GM21529 (cell line): Measurements from ENCODE around the gene CCNQ.
A peak's percentile ranks its signal among the peaks of the same experiment; 100 is the strongest.

Experiments
- ATAC-seq: cut with Tn5 transposase; IDR thresholded peaks from one replicate; pipeline ENCODE4 v1.9.1; 2021; ENCODE audit not compliant: unreplicated experiment

CCNQ gene

DNA sequence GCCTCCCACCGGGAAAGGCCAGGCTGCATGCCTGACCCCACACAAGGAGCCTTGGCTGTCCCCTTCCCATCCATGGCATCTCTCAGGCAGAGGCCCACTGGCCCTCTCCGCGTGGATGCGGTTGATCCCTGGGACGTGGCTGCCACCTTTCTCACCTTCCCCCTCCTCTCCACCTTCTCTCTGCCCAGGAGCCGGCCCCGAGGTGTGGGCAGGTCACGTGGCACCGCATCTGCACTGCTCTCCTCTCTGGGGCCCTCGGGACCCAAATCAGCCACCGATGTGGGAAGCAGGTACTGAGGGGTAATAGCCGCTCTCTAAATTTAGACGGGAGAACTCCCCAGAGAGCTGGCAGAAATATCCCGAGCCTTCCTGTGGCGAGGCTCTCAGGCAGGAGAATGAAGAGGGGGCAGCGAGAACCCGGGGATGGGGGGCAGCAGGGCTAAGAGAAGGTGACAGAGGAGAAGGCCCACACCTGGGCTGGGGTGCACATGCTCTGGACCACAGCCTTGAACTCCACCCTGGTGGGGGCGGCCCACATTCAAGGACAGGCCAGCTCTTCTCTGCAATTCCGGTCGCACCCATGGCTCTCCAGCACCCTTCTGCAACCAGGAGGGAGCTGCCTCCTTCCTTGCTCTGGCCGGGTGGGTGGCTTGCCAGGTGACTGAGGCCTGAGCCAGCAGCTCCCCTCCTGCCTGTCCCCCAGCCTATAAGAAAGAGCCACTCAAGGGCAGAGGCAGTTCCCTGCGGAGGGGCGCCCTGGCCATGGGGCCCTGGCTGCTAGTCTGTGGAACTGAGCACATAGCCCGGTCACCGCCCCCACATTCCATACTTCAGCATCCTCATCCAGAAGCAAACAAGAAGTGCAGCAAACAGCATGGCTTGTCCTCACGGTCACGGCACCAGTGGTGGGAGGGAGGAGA is 38.4 kb upstream of the CCNQ start:
- ATAC-seq: no peak

DNA sequence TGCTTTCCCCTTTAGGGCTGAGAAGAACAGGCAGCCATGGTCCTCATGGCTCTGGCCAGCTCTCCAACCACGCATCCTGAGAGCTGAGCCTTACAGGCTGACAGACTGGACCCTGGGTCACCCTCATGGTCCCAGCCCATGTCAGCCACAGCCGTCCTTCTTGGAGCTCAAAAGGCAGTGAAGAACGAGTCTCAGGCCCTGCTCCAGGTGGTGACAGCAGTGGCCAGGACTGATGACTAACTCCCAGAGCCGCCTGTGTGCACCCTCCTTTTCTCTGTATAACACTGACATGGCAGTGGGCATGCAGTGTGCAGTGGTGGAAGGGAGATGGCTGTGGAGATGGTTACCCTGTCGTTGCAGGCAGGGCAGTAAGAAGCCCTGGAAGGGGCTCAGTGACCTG is 37.8 kb upstream of the CCNQ start:
- ATAC-seq: no peak

DNA sequence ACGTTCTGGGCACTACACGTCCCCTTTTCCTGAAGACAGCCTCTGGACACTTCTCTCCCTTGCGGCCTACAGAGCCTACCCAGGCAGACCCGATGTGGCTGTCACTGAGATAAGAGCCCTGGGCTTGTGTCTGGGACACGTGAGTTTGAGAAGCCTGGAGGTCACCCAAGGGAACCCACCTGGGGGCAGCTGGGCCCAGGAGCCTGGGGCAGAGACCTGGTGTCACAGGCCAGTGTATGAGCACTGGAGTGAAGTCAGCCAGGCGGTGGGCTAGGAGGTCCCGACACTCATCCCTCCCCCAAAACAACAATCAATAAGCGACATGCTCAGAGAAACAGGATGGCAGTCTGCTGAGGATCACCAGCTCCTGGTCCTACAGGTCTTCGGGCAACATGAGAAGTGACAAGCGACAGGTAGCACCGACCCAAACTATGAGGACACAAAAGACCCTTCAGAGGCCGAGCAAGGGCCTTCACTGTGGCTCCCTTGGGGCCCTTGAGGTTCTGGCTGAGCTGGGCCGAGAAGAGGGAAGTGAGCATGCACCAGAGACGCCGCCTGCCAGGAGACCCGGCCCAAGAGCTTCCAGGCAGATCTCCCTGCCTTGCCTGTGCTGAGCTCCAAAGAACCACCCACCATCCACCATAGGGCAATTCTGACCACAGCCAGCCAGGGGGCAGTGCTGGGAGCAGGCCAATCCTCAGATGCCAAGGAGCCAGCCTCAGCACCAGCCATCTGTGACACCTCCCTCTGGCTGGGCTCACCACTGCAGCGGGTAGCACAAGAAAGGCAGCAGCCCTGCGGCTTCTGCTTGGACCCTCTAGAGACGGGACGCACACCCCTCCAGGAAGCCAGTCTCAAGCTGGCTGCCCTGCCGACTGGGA is 37.1 kb upstream of the CCNQ start:
- peak; percentile 51 for ATAC-seq

DNA sequence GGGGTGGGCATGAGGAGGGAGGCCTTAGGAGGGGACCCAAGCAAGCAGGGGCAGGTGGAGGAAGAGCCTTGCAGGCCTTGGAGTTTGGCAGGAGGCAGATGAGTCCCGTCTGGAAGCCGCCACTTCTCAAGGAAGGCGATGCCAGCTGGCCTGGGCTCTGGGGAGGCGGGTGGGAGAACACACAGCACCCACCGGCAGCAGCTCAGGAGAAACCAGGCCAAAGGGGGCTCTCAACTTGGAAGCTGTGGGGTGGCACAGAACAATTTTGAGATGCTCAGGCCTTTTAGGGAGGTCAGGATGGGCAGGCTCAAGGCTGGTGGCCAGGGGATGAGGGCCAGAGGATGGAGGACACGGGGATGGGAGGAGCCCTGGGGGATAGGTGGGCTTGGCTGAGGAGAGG is 36.4 kb upstream of the CCNQ start:
- ATAC-seq: no peak

DNA sequence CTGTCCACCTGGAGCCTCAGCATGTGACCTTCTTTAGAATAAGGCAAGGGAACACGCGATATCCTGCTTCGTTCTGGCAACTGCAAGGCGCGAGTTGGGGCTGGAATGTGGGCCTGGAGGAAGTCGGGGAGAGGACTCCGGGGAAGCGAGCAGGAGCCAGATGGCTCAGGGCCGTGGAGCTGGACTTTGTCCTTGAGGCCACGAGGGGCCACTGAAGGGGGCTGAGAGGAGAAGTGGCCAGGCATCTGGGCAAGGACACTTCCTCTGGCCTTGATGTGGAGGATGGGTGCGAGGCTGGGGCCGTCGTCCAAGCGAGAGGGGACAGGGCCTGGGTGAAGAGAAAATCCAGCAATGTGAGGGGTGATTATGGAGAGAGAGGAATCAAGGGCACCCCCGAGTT is 35.9 kb upstream of the CCNQ start:
- ATAC-seq: no peak

DNA sequence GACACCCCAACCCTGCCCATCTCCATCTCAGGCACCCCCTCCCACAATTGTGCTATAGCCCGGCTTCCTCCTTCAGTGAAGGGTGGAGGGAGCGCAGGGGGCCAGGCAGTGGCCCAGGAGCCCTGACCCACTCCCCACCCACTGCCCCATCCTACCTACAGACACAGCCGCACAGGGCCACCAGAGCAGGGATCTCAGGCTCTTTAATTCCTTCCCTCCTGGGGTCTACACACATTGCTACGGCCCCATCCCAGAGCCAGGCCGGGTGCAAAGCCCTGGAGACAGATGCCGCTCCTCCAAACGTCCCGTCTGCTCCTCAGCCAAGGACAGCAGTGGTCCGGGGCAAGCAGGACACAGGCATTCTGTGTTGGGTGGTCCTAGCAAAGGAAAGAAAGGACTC is 35.3 kb upstream of the CCNQ start:
- ATAC-seq: no peak

DNA sequence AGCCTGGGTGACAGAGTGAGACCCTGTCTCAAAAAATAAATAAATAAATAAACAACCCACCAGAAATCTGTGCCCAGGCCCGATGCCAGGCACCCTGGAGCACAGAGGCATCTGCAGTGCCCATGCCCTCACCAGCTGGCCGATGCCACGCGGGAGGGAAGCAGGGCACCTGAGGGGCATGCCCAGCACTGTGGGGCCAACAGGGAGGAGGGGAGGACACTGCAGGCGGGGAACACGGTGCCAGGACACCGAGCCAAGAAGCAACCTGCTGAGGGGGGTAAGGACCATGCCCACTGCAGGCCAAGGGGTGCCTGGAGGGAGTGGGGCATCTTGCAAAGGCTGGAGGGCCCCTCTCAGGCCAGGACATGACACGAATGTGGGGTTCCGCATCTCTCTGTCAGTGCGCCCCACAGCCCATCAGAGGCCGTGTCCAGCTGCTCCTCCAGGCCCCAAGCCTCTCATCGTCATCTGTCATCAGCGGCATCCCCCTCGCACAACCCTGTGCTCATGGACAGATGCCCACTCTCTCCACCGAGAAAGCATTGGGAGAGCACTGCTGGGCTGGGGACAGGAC is 34.8 kb upstream of the CCNQ start:
- ATAC-seq: no peak

DNA sequence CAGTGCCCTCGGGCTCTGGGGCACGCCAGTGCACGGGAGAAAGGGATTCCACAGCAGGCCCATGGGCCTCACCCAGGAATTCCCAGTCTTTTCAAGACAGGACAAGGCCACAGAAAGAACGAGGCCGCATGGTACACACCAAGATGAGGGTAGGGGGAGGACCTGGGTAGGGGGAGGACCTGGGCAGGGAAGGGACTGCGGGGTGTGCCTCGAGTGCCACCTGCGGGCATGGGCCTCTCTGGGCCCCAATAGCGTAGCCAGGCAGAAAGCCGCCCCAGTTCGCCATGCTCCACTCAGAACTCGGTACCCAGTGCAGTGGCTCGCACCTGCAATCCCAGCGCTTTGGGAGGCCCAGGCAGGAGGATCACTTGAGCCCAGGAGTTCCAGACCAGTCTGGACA is 34.1 kb upstream of the CCNQ start:
- no peak for ATAC-seq

DNA sequence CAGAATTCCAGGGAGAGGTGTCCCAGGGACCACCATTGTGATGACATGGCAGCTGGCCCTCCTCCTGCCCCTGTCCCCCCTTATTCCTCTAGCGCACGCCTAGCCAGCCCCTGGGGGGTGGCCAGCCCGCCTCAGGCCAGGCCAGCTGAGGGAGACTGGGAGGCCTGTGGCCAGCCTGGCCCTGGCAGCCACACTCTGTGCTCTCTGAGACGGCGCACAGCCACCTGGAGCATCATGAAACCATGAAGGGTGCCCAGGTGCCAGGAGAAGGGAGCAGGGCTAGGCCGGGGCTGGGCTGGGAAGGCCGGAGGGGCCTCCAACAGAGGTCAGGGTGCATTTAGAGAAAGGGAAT is 33.6 kb upstream of the CCNQ start:
- ATAC-seq: no peak

DNA sequence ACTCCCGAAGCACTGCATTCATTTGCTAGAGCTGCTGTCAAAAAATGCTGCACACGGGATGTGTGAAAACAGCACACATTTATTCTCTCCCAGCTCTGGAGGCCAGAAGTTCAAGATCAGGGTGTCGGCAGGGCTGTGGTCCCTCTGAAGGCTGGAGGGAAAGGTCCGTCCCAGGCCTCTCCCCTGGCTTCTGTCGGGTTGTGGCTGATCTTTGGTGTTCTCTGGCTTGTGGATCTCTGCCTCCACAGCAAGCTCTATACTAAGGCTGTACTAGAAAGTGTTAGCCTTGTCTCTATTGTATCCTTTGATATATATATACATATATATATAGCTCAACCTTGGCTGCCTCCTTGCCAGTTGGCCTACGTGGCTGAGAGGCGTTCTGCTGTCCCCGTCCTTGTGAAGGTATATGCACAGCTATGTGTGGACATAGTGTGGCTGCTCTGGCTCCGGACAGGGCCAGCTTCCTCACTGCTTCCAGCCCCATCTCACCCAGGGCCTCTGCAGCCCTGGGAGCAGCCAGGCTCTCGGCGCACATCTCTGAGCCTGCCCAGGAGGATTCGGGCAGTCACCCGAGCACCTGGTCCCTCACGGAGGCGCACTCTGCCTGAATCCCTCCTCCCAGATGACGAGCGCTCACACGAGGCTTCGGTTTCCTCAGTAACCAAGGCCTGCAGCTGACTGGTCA is 33.1 kb upstream of the CCNQ start:
- no peak for ATAC-seq

DNA sequence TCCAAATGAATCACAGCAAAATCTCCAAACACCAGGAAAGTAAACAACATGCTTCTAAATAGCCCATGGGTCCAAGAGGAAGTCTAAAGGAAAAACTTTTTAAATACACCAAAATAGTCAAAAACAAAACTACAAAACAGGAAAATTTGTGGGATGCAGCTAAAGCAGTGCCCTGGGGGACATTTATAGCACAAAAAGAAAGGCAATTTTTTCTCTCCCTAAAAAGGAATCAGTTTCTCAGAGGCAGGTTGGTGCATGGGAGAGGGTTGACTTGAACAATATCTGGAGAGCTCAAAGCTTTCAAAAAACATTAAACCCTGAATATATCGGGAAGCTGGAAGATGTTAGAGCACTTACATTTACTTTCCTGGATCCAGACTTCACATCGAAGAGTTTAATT is 32.4 kb upstream of the CCNQ start:
- ATAC-seq: no peak

DNA sequence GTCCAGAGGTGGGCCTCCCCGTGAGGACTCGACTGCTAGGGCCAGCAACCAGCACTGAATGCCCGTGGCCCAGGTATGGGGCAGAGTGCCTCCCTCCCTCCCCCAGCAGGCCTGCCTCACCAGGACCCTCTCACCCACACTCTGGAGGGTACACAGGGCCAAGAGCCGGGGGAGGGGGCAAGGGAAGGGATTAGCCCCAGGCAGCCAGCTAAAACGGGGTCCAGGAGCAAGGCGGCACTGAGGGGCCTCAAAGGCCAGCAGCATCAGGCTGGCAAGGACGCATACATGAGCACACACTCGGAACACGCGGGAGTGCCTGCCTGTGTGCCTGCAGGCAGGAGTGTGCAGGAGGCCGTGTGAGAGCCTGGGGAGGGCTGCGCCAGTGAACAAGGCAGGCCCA is 29.7 kb upstream of the CCNQ start:
- ATAC-seq: no peak

DNA sequence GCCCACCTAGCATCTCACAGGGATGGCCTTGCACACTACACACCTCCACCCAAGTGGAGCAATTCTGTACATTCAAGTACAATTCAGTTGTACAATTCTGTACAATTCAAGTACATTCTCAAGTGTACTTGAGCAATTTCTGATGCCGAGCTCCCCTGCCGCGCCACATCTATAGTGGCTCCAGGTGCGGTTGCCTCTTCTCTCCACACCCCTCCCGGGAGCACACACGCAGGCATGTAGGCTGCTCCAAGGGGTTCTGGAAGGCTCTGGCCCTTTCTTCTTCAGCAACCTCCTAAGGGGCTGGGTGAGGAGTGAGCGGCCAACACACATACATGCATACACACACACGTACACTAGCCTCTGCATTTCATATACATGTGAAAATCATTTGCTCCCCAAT is 29.2 kb upstream of the CCNQ start:
- no peak for ATAC-seq

DNA sequence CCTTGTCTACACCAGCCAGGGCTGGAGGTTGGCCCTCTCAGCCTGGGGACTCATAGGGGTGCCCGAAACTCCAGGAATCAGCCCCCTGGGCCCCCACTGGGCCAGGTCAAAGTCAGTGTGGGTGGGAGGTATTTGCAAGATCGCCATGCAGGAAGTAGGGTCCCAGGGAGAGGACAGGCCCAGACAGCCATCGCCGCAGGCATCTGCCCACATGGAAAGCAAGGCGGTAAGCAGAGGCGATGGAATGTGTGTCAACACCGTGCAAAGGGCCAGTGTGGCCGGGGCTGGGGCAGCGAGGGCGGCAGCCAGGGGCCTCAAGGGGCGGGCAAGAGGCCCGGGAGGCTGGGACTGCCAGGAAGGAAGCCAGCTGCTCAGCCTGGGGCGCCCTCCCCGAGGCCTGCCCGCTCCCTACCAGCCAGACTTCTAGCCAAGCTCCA is 28.8 kb upstream of the CCNQ start:
- no peak for ATAC-seq

DNA sequence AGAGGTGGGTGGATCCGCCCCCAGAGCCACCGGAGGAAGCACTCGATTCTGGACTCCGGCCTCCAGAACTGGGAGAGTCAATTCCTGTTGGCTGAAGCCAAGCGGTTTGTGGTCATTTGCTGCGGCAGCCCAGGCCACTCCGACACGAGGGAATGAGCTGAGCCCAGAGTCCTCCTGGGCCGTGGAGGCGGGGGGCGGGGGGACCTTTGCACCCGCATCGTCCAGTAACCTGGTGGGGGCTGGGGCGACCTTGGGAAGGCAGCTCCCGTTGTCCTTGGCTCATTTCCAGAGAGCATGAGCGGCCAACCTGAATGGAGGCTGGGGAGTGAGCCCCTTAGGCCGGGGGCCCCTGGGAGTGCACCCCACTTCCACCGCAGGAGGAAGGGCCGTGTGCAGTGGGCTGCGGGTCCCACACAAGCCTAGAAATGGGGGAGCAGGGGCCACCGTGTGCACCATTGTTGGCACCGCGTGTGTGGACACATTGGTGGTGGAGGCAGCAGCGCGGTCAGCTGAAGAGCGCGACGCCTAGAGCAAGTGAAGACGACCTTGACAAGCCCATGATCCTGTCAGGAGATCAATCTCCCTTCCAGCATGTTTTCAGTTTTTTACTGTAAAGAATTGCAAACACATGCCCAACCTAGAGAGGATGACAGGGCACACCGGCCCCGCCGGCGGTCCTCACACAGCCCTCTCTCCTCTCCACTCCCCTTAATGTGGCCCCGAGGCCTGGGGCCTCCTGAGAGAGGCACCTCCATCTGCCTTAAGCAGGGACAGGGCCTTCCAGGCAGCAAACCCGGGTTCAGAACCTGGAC is 28.1 kb upstream of the CCNQ start:
- ATAC-seq: no peak

DNA sequence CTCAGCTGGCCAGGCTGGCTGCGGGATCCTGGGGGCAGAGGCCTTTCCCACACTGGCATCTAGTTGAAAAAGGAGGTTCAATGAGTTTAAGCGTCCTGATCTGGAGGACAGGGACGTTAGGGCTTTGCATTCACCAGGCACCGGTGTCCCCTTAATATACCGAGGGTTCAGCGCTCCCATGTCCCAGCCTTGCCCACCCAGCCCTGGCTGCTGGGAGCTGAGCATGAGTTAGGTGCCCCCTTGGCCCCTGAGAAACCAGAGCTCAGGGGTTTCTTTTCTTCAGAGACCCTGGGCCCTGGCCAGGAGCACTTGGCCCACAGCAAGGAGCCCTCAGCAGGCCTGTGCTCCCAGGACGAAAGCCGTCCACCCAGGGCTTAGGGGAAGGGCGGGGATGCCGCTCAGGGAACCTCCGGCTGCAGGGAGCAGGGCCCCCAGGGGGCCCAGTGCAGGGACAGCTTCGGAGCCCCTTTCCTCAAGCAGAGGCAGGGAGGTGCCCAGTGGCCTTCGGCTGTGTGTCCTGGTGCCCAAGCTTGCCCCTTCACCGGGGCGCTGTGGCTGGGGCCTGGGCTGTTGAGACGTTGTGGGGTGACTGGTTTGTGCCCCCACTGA is 27.2 kb upstream of the CCNQ start:
- no peak for ATAC-seq

DNA sequence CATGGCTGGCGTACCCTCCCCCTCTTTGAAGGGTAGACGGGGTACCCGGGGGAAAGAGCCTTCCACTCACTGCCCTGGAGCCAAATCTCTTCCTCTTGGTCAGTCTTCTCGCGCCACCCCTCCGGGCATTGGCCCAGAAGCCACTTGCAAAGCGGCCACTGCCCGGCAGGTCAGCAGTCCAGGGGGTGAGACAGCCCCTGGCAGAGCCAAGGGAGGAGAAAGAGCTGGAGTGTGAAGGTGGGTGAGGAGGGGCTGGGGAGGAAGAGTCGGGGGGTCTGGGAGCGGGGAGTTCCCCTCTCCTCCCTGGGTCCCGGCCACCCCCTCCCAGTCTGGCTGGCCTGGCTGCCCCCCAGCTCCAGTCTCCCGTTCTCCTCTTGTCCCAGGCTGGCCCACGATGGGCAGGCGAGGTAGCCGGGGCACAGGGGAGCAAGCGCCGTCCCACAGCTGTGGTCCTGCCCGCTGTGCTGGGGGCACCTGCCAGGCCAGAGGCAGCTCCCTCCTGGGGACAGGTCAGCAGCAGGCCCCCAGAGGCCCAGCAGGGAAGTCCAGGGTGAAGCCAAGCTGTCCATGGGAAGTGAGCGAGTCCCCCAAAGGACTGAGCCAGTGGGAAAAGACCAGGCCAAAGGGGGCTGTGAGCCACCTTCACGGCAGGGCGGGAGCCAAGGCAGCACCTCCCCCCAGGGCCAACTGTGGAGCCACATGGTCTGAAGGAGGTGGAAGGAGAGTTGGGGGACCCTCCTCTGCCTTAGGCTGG is 26.5 kb upstream of the CCNQ start:
- no peak for ATAC-seq

DNA sequence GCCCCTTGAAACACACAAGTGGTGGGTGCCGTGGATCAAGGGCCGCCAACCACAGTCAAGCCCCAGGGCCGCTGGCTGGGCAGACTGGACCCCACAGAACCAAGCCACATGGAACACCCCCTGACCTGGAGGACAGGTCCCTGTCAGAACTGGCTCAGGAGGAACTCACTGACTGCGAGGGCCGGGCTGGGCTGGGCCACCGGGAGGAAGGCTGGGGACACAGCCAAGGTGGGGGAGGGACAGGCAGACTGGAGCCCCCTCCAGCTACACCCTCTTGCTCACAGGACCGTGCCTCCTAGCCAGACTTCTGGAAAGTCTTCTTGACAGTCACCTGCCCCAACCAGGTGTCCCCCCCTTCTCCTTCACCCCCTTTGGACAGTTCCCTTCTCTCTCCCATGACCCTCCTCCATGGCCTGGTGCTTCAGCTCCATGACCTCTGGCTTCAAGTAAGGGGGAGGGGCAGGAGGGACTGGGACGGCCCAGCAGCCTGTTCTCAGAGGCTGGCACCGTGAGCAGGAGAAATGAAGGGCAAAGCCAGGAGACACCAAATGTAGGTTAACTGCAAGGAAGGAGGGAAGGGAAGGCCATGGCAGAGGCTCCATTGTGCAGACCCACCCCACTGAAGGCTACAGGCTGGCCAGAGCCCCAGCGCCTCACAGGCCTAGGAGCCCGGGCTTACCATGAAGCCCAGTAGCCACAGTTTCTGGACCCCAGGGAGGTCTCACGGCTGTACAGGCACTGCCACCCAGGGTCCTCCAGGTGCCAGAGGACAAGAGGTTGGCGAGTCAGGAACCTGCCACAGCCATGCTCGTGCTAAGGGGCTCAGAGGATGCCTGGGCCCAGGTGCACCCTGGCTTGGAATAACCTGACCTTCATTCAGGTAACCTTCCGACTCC is 25.5 kb upstream of the CCNQ start:
- ATAC-seq: no peak
